Uterus (tissue), 2 donors: ENCODE results near the gene PACRG.

Experiments
- POLR2A ChIP-seq, 2 donors: fragments of 450-650 bp; IDR thresholded peaks; one replicate each; pipeline ENCODE4 v1.6.1; 2016; ENCODE audit warnings: antibody characterized with exemption in 2 of 2, mild to moderate bottlenecking in 1 of 2, moderate library complexity in 1 of 2
- TF ChIP-seq, protein P1 (sequence below), 4 experiments: fragments of 200-600 bp in 2 of 4; fragments of 450-650 bp in 2 of 4; sonication (generic) in 2 of 4; IDR thresholded peaks; one replicate each; pipeline ENCODE4 v1.5.1; 2016 to 2019; ENCODE audit warnings: antibody characterized with exemption in 4 of 4, mild to moderate bottlenecking in 2 of 4, moderate library complexity in 1 of 4

- no peak for TF ChIP-seq POLR2A (IDR thresholded peaks at IDR 0.05)
- TF ChIP-seq, protein P1, sequence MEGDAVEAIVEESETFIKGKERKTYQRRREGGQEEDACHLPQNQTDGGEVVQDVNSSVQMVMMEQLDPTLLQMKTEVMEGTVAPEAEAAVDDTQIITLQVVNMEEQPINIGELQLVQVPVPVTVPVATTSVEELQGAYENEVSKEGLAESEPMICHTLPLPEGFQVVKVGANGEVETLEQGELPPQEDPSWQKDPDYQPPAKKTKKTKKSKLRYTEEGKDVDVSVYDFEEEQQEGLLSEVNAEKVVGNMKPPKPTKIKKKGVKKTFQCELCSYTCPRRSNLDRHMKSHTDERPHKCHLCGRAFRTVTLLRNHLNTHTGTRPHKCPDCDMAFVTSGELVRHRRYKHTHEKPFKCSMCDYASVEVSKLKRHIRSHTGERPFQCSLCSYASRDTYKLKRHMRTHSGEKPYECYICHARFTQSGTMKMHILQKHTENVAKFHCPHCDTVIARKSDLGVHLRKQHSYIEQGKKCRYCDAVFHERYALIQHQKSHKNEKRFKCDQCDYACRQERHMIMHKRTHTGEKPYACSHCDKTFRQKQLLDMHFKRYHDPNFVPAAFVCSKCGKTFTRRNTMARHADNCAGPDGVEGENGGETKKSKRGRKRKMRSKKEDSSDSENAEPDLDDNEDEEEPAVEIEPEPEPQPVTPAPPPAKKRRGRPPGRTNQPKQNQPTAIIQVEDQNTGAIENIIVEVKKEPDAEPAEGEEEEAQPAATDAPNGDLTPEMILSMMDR (IDR thresholded peaks at IDR 0.05) = no peak
Observed at GRCh38 chr6:162819284-162819683, 91.5 kb downstream of the PACRG start.
